Stimulated activated CD8-positive, alpha-beta memory T cell treated with anti-CD3 and anti-CD28 coated beads, Interleukin-15, amount 100 ng/mL, for 48 hours (primary cell): Measurements from ENCODE around the gene ZC3H6.
"Not testable (repeated sequence)": the region's sequence is repeated elsewhere in the genome, so short reads cannot be mapped to it uniquely, and the experiment has no call there.

Experiments used
- DNase-seq, 2 donors: peaks; one replicate each; pipeline ENCODE4 v3.0.0-alpha.2; 2020; ENCODE audit warnings: low read depth in 2 of 2

ZC3H6 gene

DNA sequence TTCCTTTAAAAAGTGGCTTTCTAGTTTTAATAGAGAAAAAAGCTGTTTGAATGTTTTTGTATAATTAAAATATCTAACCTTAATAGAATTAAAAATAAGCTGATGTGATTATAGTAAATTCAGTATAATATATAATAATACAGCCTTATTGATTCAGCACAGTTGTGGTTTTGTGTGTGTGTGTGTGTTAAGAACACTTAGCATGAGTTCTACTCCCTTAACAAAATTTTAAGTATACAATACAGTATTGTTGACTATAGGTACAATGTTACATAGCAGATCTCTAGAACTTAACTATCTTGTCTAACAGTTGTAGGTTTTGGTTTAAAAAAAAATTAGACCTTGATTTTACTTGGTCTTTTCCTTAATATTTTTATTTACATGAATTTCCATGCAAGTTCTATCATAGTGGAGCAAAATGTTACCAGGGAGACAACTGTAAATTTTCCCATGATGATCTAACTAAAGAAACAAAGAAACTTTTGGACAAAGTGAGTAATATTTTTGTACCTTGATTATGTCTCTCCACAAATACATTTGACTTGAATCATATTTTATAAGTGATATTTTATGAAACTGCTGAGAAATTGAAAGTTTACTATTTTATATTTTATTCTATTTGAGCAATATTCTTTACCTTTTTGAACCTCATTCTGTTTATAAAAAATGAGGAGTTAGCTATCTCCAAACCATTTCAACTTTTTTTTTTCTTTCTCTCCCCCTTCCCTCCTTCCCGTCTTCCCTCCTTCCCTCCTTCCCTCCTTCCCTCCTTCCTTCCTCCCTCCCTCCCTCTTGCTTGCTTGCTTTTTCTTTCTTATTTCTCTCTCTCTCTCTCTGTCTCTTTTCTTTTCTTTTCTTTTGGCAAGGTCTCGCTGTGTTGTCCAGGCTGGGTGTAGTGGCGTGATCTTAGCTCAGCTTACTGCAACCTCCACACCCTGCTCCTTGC, 46.3 kb downstream of the ZC3H6 start:
- no peak for DNase-seq

DNA sequence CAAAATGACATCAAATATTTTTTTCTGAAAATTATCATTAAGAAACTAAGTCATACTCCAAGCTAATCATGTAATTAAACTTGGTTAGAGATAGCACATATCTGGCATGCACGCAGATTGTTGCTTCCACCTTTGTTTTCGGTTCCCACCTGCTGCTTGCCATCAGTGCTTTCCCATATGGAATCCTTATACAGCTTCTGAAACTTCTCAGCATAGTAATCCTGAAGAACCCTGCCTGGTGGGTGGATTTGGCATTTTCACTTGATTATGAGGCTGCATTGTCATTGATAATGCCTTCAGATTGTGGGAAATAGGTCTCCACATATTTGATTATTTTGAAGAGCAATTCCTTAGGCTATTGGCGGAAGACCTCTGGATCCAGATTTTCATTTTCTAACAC, 47.5 kb downstream of the ZC3H6 start:
- DNase-seq: no peak

DNA sequence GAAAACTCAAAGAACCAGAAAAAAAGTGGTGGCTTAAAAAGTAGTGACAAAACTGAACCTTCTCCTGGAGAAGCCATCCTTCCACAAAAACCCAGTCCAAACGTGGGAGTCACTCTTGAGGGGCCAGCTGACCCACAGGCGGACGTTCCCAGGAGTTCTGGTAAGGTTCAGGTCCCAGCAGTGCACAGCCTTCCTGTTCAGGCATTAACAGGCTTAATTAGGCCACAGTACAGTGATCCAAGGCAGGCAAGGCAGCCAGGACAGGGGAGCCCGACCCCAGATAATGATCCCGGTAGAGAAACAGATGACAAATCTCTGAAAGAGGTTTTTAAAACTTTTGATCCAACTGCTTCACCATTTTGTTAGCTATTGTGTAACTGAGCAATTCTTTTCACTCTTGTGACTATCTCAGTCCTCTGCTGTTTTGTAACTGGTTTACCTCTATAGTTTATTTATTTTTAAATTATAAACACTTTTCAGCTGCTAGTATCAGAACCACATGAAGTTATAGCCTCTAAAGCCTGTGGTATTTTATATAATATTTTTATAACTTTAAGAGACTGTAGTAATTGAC, 56.8 kb downstream of the ZC3H6 start:
- DNase-seq: no peak

DNA sequence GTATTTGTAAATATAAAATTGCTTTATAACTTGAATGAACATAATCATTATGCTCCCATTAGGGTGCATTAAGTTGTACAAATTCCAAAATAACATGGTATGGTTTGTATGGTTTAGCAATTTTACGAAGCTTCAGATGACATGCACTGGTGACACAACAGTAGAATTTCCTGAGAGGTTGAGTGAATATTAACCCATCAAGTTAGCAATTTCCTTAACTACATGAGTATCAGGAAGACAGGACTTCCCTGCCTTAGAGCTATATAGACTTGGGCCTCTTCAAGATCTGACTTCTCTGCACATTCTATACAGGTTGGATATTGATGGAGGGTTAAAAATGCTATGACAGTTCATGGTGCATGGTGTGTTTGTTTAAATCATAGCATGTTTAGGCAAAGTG, 60.2 kb downstream of the ZC3H6 start:
- DNase-seq: no peak

DNA sequence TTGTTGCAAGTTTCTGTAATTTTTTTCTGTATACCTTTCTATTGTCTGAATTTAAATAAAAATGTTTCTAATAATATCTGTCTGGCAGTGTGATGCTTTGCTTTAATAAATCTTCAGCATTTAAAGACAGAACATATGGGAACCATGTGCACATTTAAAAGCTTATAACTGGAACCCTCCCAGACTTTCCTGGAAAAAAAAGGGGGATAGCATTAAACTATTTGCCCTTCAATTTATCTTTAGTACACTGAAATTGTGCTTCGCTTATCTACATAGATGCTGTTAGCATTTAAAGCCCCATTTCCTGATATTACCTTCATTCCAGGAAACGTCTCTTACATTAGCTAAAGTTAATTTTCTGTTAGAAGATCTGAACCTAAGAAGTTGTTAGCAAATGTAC, 64.6 kb downstream of the ZC3H6 start:
- DNase-seq: no peak

DNA sequence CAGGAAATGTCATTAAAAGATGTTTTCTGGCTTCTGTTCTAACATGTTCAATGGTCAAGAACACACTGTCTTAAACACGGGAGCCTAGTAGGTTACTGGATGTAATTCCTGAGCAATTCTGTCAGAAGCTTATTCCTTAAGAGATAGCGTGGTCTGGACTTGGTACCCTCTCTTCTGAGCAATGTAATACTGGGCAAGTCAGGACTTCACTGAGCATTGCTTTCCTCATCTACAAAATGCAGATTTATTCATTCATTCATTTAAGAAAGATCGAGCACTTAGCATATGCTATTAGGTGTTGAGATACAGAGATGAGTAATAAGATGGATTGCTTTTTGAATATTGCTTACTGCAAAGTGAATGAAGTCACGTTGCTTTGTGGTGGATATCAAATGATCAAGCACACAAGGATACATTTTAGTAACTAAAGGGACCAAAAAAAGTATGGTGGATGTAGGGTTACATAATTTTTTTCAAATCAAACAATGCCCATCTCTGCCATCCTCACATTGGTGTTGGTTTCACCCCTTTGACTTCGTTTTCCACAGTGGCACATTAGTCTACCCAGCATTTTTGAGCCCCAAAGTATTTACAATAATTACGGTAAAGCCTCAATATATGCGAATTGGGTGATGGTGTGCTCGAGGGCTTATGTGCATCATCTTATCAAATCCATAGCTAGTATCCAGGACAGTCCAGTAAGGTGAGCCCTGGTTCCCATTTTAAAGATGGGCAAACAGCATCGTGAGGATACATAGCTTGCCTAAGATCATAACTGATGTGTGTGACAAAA, 65.3 kb downstream of the ZC3H6 start:
- no peak for DNase-seq

DNA sequence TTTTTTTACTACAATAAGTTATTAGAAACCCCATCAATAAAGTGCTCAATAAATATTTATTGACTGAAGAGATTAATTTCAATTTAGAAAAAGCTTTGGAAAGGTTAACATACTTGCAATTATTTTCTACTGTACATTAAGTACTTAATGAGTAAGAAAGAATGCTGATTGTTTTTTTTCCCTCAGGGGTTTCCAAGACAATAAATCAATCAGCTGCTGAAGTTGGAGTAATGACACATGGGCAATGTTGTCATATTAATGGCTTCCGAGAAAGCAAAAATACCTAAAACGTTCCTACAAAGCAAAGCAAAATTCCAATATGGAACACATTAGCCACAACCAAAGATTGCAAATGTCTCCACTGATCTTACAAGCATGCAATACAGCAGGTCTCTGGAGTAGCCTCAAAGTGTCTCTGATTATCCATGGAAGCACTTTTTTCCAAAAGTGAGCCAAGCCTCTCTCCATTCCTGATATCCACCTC, 66.7 kb downstream of the ZC3H6 start:
- DNase-seq: no peak

DNA sequence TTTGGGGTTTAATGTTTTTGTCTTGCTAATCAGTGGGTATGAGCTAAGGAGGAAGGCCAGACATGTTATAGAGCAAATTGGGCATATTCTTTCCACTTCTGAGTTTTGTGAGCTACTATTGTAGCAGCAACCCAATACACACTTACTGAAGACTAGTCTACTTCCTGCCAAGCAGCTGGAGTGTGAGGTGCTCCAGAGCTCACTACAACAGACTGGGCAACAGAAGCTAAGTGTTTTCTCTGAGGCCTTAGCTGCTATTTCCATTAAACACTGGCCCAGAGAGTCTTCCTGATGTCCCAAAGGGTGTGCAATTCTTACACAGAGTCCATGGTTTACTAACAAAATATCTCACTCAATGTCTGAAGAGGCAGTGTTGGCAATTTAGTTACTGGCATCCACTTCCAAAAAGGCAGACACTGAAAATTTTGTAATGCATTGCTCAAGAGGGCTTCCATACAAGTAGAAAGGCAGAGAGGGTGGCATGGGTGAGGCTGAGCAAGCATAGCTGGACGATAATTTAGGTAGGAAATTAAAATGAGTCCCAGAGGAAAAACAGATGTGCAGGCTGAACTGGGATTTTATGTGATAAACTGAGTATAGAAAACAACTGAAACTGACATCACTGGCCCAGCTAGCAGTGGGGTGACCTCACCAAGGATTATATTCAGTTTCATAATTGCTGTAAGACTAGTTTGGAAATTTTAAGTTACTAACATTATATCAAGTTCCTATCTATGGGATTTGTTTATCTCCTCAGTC, 68.6 kb downstream of the ZC3H6 start:
- no peak for DNase-seq

DNA sequence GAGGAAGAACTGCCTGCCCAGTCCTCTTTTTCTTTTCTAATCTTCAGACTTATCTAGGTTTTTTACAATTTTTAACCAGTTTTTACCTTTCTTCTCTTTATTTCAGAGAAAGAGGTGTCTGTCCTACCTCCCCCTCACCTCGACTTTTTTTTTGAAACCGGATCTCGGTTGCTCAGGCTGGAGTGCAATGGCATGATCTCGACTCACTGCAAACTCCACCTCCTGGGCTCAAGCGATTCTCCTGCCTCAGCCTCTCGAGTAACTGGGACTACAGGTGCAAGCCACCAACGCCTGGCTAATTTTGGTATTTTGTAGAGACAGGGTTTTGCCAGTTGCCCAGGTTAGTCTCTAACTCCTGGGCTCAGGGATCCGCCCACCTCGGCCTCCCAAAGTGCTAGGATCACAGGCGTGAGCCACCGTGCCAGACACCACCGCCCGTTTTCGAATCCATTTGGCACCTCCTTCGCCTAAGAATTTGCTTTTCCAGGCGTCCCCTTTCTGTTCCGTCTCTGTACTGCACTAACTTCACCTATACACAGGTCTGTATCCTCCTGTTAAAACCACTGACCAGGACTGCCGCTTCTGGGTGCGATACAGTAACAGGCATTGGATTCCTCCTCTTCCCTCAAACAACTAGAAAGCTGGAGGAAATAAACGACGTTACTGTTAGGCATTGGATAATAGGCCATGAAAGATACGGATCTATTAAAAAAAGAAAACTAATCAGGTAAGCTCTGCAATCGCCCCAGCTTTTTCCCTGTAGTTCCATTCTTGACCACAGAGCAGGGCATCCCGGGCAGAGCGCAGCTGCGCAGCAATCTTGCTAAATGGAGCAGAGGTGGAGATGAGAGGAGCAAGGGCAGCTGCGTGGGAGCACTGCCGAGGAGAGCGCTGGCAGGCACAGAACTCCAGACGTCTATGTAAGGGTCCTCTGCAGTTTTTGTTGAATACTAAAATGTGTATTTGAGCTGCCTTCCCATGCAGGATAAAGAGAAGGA, 69.9 kb downstream of the ZC3H6 start:
- DNase-seq: no peak

DNA sequence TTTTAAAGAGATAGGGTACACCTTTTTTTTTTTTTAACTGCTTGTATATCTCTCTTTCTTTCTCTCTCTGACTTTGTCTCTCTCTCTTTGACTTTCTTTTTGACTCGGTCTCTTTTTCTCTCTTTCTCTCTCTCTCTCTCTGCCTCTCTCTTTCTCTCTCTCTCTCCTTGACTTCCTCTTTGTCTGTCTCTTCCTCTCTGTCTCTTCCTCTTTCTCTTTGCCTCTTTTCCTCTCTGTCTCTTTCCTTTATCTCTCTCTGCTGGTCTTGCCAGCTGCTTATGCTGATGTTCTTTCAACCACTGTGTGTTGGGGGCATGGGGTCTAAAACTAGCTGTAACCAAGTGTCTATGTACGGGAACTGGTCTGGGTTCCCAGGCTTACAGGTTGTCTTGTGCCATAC, 76.9 kb downstream of the ZC3H6 start:
- DNase-seq: not testable (repeated sequence)

DNA sequence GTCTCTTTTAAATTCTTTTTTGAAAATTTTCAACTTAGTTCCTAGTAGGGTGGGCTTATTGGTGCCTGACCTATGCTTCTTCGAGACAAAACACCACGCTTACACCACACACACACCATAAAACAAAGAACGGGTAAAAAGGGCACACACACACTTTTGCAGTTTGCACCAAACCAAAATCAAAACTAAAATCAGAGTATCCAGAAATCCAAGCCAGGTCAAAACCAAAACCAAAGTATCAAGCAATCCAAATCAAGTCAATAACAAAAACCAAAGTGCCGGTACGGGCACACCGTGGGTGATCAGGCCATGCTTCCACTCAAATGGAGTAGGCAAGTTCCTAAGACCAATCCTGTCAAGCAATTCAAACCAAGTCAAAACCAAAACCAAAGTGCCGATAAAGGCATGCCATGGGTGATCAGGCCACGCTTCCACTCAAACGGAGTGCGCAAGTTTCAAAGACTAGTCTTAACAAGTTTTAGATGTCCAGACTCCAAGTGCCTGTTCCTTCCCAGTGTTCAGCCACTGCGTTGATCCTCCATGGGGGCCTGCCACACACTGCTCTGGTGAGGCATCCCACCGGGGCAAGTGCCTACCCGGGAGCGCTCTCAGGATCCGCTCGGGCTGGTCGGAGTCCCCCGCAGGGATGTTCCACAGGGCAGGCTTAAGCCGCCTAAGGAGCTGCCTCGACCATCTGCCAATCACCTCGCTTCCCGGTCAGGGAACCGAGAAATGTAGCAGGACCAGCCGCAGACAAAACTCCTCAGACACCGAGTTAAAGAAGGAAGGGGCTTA, 77.6 kb downstream of the ZC3H6 start:
- DNase-seq: not testable (repeated sequence)

DNA sequence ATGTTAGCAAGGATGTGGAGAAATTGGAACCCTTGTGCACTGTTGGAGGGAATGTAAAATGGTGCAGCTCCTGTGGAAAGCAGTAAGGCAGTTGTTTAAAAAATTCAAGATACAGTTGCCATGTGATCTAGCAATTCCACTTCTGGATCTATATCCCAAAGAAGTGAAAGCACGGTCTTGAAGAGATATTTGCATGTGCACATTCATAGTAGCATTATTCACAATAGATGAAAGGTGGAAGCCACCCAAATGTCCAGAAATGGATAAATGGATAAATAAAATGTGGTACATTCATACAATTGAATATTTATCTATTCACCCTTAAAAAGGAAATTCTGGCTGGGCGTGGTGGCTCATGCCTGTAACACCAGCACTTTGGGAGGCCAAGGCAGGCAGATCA, 78.9 kb downstream of the ZC3H6 start:
- not testable (repeated sequence) for DNase-seq

DNA sequence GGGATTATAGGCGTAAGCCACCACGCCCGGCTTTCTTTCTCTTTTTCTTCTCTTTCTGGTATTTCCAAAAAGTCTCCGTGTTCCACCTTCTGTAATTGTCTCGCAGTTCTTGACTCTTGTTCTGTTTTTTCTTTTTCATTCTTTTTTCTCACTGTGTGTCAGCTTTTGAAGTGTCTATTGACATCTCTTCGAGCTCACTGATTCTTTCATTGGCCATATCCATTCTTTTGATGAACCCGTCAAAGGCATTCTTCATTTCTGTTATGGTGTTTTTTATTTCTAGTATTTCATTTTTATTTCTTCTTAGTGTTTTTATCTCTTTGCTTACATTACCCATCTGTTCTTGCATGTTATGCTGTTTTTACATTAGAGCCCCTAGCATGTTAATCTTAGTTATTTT, 84.7 kb downstream of the ZC3H6 start:
- DNase-seq: not testable (repeated sequence)
